Measurements from ENCODE around the gene RNF123. TPM values are rescaled to one million over a fixed set of nuclear protein-coding genes. Genes with fewer than 3 reads are reported as not detected.
A peak's percentile ranks its signal among the peaks of the same experiment; 100 is the strongest.

Gene RNF123
- 10 to 100 TPM in 2 of 3 donors, 1 to 10 TPM in 1; 2.6 to 27.1 (median 11.8) TPM for polyA plus RNA-seq

DNA sequence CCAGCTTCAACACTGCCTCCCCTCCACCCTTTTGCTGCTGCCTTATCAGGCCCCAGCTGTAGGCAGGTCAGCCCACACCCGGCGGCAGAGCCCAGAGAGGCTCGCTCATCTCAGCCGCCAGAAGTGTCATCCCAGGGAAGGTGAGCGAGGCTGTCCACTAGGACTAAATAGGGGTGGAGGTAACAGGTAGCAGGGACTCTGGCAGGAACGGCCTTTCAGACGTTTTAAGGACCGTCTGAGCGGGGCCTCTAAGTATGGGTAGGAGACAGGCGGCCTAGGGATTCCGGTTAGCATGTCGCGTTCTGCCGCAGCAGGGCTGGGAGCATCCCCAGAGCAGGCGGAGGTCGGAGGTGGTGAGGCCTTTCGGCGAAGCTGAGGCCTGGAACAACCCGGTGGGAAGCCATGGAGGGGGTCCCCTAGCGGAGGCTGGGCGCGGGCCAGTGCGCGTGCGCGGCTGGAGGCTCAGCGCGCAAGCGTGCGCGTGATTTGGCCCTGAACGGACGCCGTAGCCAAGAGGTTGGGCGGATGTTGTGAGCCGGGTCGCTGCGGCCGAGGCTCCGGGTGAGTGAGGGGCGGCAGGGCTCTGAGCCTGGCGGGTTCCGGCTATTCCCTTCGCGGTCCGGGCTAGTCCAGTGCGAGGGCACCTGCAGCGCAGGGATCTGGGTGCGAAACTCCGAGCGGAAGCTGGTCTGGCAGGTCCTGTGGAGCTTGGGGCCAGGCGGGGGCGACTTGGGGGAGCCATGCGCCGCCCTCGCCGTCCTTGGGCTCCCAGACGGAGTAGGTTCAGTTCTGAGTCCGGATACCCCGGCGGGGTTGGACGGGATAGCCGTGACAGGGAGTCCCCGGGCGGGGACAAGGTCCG, at the start of gene RNF123, which contains the start of gene MST1:
Gene RNF123, plus strand, starts transcription at position 512 of the 862 bp plus-strand sequence. CDS start 1,609 bp downstream, outside the sequence.
Gene MST1, minus strand, starts transcription at position 429 of the 862 bp plus-strand sequence. CDS start 783 bp downstream, outside the sequence.
- no peaks in the 10 kb centered on the region for H3K9me3 Mint-ChIP-seq
- no peaks in the 10 kb centered on the region for H3K36me3 Mint-ChIP-seq
- DNase-seq: peak; percentile 93 to 94 (median 94)
- H3K4me1 Mint-ChIP-seq: peaks cover 46 to 49% of the 10 kb centered on the region in 2 donors
- peaks cover 8 to 17% (median 9%) of the 10 kb centered on the region in 3 donors for H3K27me3 Mint-ChIP-seq (ENCODE audit: low read depth in 3 of 3)
- peak within 1 kb of the TSS; percentile 95 to 97 (median 96) for H3K4me3 Mint-ChIP-seq
- peak within 1 kb of the TSS; percentile 93 to 98 (median 97) for H3K27ac Mint-ChIP-seq

DNA sequence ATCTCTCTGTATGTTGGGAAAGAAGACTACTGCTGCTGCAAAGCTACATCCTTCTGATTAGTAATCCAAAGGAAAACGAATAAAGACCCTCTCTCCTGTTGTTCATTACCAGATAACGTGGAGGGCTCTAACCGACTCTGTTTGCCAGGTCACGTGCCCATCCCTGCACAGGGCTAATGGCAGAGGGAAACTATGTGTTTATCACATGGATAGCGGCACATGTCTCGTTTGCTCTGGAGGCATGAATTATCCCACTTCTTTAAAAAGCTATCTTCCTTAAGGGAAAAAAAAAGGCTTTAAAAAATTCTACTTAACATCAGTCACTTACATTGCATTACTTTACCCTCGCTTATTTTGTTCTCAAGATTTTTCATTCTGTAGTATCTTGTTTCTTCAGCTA, 48.1 kb upstream of the RNF123 start:
- H3K9me3 Mint-ChIP-seq: no peaks in the 10 kb centered on the region
- no peak for DNase-seq

DNA sequence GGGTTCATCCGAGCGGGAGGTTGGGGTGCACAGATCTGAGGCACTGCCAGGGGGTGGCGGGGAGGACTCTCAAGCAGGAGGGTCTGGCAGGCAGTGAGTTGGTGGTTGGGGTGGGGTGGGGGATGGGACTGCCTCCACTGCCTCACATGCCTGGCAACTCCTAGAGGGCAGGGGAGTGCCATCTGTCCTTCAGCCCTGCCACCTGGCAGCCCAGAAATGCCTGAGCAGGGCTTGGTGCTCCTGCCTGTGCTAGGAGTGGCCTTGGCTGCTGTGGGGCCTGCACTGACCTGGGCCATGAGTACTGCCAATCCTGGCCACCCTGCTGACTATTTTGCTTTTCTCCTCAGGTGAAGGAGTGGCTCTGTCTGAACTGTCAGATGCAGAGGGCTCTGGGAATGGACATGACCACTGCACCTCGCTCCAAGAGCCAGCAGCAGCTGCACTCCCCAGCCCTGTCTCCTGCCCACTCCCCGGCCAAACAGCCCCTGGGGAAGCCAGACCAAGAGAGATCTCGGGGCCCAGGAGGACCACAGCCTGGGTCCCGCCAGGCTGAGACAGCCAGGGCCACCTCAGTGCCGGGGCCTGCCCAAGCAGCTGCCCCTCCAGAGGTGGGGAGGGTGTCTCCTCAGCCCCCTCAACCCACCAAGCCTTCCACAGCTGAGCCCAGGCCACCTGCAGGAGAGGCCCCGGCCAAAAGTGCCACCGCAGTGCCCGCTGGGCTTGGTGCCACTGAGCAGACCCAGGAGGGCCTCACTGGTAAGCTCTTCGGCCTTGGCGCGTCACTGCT, 47.2 kb upstream of the RNF123 start:
- H3K4me1 Mint-ChIP-seq: no peaks in the 10 kb centered on the region

More for the DNA sequence above, 48.1 kb upstream of the RNF123 start:
- Mint-ChIP-seq H3K36me3 (no peaks in the 10 kb centered on the region), H3K27ac (no peak overlapping the region), H3K4me1 (no peaks in the 10 kb centered on the region), H3K27me3 (ENCODE audit: low read depth in 3 of 3) (peaks cover 0 to 5% (median 0%) of the 10 kb centered on the region in 3 donors), H3K4me3 (no peak overlapping the region)

DNA sequence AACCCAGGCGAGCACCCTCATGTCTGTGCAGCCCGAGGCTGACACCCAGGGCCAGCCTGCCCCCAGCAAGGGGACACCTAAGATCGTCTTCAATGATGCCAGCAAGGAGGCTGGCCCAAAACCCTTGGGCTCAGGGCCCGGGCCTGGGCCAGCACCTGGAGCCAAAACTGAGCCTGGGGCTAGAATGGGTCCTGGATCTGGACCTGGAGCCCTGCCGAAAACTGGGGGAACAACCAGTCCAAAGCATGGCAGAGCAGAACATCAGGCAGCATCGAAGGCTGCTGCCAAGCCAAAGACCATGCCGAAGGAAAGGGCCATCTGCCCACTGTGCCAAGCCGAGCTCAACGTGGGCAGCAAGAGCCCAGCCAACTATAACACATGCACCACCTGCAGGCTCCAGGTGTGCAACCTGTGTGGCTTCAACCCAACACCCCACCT, 46.6 kb upstream of the RNF123 start:
- peaks cover 0 to 5% (median 0%) of the 10 kb centered on the region in 3 donors for H3K27me3 Mint-ChIP-seq (ENCODE audit: low read depth in 3 of 3)
- H3K36me3 Mint-ChIP-seq: no peaks in the 10 kb centered on the region
- no peak overlapping the region for H3K4me3 Mint-ChIP-seq
- H3K9me3 Mint-ChIP-seq: no peaks in the 10 kb centered on the region
- no peaks in the 10 kb centered on the region for H3K4me1 Mint-ChIP-seq
- no peak overlapping the region for H3K27ac Mint-ChIP-seq
- DNase-seq: no peak

More for the DNA sequence above, 47.2 kb upstream of the RNF123 start:
- no peaks in the 10 kb centered on the region for H3K36me3 Mint-ChIP-seq
- H3K4me3 Mint-ChIP-seq: no peak overlapping the region
- DNase-seq: no peak
- no peak overlapping the region for H3K27ac Mint-ChIP-seq
- no peaks in the 10 kb centered on the region for H3K9me3 Mint-ChIP-seq
- peaks cover 0 to 5% (median 0%) of the 10 kb centered on the region in 3 donors for H3K27me3 Mint-ChIP-seq (ENCODE audit: low read depth in 3 of 3)

DNA sequence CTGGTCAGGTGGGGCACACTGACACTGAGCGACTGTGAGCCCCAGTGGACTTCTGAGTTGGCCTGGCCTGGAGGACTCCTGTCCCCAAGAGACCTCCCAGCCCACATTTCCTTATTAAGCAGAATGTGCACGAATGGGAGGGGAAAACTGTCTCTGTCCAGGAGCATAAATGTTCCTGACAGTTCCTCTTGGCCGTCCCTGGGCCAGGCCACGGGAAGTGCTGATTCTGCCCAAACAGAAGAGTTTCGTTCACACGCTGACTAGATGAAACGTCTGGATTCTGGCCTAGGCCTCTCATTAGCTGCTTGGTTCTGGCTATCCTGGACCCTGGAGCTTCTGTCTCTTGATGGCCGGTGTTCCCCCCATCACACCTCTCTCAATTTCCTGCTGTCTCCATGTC, 44.7 kb upstream of the RNF123 start:
- Mint-ChIP-seq H3K4me1 (no peaks in the 10 kb centered on the region), H3K9me3 (no peaks in the 10 kb centered on the region), H3K36me3 (no peaks in the 10 kb centered on the region), H3K27ac (no peak overlapping the region), H3K4me3 (no peak overlapping the region), H3K27me3 (ENCODE audit: low read depth in 3 of 3) (peaks cover 0 to 5% (median 0%) of the 10 kb centered on the region in 3 donors)
- no peak for DNase-seq

DNA sequence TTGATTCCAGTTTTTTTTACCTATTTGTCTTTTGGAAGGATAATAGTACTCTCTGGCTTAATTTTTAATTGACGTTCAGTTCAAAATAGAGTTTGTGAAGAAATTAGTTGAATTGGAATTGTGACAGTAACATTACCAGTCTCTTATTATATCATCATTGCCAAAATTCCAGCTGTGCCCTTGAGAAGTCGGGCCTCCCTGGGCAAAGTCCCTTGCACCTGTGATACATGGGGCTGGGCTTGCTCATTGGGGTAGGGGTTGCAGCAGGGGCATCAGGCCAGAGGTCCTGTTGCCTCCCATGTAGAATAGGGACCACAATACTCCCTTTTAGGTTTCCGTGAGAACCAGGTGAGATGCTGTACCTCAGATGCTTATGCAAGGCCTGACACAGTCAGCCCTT, 43.1 kb upstream of the RNF123 start:
- H3K27me3 Mint-ChIP-seq (ENCODE audit: low read depth in 3 of 3): peaks cover 0 to 5% (median 0%) of the 10 kb centered on the region in 3 donors
- no peaks in the 10 kb centered on the region for H3K4me1 Mint-ChIP-seq
- H3K9me3 Mint-ChIP-seq: no peaks in the 10 kb centered on the region
- H3K4me3 Mint-ChIP-seq: no peak overlapping the region
- no peaks in the 10 kb centered on the region for H3K36me3 Mint-ChIP-seq
- no peak overlapping the region for H3K27ac Mint-ChIP-seq
- DNase-seq: no peak

DNA sequence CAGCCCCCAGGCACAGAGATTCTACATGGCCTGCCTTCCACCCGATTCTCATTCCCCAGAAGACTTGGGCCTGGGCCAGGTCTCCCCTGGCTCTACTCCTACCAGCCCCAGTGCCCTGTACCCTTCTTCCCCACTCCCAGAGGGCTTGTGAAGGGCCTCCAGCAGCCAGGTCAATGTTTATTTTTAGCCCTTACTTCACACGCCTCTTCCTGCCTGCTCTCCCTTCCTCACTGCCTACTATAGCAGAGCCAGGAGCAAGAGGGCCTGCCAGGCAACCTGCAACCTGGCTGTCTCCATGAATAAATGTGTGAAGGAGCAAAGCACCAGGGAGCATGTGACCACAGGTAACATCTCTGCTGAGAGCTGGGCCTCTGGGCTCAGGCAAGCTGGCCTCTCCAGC, 41.6 kb upstream of the RNF123 start:
- peaks cover 0 to 4% (median 0%) of the 10 kb centered on the region in 3 donors for H3K27me3 Mint-ChIP-seq (ENCODE audit: low read depth in 3 of 3)
- no peak for DNase-seq
- H3K36me3 Mint-ChIP-seq: no peaks in the 10 kb centered on the region
- H3K9me3 Mint-ChIP-seq: no peaks in the 10 kb centered on the region
- H3K4me3 Mint-ChIP-seq: no peak overlapping the region
- no peak overlapping the region for H3K27ac Mint-ChIP-seq
- H3K4me1 Mint-ChIP-seq: no peaks in the 10 kb centered on the region

DNA sequence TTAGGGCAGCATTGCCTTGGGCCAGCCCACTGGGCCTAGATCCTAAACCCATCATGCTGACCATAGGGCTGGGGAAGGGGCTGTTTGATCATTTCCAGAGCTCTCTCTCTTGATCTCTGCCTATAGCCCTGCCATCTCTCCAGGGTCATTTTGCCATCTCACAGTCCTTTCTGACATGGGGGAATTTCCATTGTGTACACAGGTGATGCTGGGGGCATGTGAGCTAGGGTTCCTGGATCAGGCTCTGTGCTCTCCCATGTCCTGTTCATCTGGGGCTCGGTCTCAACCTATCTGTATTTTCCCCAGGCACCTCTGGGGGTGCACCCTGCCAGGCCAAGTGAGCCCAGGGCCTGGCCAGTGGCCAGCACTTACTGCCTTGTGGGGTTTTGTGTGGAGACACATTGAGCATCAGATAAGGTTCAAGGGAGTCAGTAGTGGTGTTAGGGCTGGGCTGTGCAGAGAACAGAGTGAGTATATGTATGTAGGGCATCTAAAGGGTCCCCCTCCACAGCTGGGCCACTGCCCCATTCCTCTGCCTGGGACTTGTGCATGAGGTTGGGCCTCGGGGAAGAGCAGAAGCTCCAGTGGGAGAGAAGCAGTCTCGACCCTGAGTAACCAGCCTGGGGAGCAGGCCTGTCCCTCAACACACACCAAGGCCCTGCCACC, 40.9 kb upstream of the RNF123 start:
- Mint-ChIP-seq H3K36me3 (no peaks in the 10 kb centered on the region), H3K9me3 (no peaks in the 10 kb centered on the region), H3K27ac (no peak overlapping the region), H3K4me3 (no peak overlapping the region), H3K27me3 (ENCODE audit: low read depth in 3 of 3) (peaks cover 0 to 3% (median 0%) of the 10 kb centered on the region in 3 donors), H3K4me1 (no peaks in the 10 kb centered on the region)
- DNase-seq: no peak

DNA sequence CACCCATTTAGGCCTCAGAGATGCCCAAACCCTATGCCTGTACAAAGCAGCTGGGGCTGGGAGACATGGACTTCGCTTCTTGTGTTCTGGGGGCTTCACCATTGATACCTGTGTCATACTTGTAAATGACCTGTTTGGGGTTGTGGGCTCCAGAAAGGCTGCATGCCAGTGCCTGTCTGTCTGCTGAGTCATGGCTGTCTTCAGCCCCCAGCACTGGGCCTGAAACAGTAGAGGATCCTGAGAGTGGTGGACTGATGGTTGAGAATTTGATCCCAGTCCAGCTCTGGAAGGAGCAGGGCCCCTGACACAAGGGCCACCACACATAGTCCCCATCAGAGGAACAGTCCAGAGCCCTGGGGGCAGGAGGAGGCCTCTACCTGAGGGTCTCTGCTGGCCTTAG, 39.8 kb upstream of the RNF123 start:
- no peaks in the 10 kb centered on the region for H3K4me1 Mint-ChIP-seq
- H3K27me3 Mint-ChIP-seq (ENCODE audit: low read depth in 3 of 3): peaks cover 0 to 3% (median 0%) of the 10 kb centered on the region in 3 donors
- no peak overlapping the region for H3K4me3 Mint-ChIP-seq
- DNase-seq: no peak
- no peak overlapping the region for H3K27ac Mint-ChIP-seq
- H3K36me3 Mint-ChIP-seq: no peaks in the 10 kb centered on the region
- H3K9me3 Mint-ChIP-seq: no peaks in the 10 kb centered on the region

DNA sequence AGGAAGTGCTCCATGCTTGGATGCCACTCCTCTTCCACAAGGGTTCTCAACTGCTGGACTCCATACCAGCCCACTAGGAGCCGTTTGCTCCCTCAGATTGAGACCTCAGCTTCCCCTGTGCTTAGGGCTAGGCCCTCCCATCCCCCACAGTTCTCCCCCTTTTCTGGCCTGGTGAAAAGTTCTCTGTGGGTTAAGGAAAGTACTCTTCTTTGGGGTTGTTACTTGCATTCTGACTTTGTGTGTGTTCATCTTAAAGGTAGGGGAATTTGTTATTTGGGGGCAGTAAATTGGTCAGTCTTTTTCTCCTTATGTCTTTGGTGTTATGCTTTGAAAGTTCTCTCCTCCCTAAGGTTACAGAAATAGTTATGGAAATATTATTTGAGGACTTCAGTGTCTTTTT, 39.2 kb upstream of the RNF123 start:
- H3K27ac Mint-ChIP-seq: no peak overlapping the region
- H3K4me1 Mint-ChIP-seq: no peaks in the 10 kb centered on the region
- DNase-seq: no peak
- H3K4me3 Mint-ChIP-seq: no peak overlapping the region
- H3K27me3 Mint-ChIP-seq (ENCODE audit: low read depth in 3 of 3): no peaks in the 10 kb centered on the region
- H3K36me3 Mint-ChIP-seq: no peaks in the 10 kb centered on the region
- H3K9me3 Mint-ChIP-seq: no peaks in the 10 kb centered on the region

DNA sequence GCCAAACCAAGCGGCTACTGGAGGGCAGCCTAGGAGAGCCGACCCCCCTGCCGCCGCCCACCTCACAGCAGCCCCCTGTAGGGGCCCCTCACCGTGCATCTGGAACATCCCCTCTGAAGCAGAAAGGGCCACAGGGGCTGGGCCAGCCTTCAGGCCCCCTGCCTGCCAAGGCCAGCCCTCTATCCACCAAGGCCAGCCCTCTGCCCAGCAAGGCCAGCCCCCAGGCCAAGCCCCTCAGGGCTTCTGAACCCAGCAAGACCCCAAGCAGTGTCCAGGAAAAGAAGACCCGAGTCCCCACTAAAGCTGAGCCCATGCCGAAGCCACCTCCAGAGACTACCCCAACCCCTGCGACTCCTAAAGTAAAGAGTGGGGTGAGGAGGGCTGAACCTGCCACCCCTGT, 38.7 kb upstream of the RNF123 start:
- Mint-ChIP-seq H3K4me1 (no peaks in the 10 kb centered on the region), H3K36me3 (no peaks in the 10 kb centered on the region), H3K4me3 (no peak overlapping the region), H3K27me3 (ENCODE audit: low read depth in 3 of 3) (no peaks in the 10 kb centered on the region), H3K27ac (no peak overlapping the region), H3K9me3 (no peaks in the 10 kb centered on the region)
- no peak for DNase-seq

DNA sequence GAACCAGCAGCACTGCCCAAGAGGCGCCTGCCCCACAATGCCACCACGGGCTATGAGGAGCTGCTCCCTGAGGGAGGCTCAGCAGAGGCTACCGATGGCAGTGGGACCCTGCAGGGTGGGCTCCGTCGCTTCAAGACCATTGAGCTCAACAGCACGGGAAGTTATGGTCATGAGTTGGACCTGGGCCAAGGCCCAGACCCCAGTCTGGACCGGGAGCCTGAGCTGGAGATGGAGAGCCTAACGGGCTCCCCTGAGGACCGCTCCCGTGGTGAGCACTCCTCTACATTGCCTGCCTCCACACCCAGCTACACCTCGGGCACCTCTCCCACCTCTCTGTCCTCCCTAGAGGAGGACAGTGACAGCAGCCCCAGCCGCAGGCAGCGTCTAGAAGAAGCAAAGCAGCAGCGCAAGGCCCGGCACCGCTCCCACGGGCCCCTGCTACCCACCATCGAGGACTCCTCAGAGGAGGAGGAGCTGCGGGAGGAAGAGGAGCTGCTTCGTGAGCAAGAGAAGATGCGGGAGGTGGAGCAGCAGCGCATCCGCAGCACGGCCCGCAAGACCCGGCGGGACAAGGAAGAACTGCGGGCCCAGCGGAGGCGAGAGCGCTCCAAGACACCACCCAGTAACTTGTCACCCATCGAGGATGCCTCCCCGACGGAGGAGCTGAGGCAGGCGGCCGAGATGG, 37.0 kb upstream of the RNF123 start:
- Mint-ChIP-seq H3K27ac (no peak overlapping the region), H3K9me3 (no peaks in the 10 kb centered on the region), H3K36me3 (no peaks in the 10 kb centered on the region), H3K4me3 (no peak overlapping the region), H3K4me1 (no peaks in the 10 kb centered on the region), H3K27me3 (ENCODE audit: low read depth in 3 of 3) (no peaks in the 10 kb centered on the region)
- no peak for DNase-seq

DNA sequence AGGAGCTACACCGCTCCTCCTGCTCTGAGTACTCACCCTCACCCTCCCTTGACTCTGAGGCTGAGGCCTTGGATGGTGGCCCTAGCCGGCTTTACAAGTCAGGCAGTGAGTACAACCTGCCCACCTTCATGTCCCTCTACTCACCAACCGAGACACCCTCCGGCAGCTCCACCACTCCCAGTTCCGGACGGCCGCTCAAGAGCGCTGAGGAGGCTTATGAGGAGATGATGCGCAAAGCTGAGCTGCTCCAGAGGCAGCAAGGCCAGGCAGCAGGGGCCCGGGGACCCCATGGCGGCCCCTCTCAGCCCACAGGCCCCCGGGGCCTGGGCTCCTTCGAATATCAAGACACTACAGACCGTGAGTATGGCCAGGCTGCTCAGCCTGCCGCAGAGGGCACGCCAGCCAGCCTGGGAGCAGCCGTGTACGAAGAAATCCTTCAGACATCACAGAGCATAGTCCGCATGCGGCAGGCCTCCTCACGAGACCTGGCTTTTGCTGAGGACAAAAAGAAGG, 36.4 kb upstream of the RNF123 start:
- Mint-ChIP-seq H3K4me3 (no peak overlapping the region), H3K27ac (no peak overlapping the region), H3K27me3 (ENCODE audit: low read depth in 3 of 3) (no peaks in the 10 kb centered on the region), H3K36me3 (no peaks in the 10 kb centered on the region), H3K9me3 (no peaks in the 10 kb centered on the region), H3K4me1 (no peaks in the 10 kb centered on the region)
- DNase-seq: no peak

Data from immature natural killer cell (primary cell).